Mucosa of rectum (tissue), 2 donors: ENCODE data around the gene RPL32.
"Not testable (repeated sequence)": the region's sequence is repeated elsewhere in the genome, so short reads cannot be mapped to it uniquely, and the experiment has no call there.

Experiments
- H3K27ac ChIP-seq, 2 donors: one replicate each; pipeline ENCODE4 v1.7.0; 2013; ENCODE audit warnings: inconsistent platforms in 2 of 2, low read depth in 2 of 2, low read length in 2 of 2
- H3K27me3 ChIP-seq, 2 donors: one replicate each; pipeline ENCODE4 v1.7.0; 2013; ENCODE audit warnings: low read length in 2 of 2; ENCODE audit not compliant: control insufficient read depth in 2 of 2, insufficient read depth in 2 of 2
- H3K36me3 ChIP-seq, 2 donors: one replicate each; pipeline ENCODE4 v1.7.0; 2013; ENCODE audit warnings: low read length in 2 of 2; ENCODE audit not compliant: control insufficient read depth in 2 of 2, insufficient read depth in 2 of 2
- H3K4me1 ChIP-seq, 2 donors: one replicate each; pipeline ENCODE4 v1.7.0; 2013; ENCODE audit warnings: low read length in 2 of 2, mild to moderate bottlenecking in 1 of 2; ENCODE audit not compliant: control insufficient read depth in 2 of 2, insufficient read depth in 2 of 2
- H3K4me3 ChIP-seq, 2 donors: one replicate each; pipeline ENCODE4 v1.7.0; 2013; ENCODE audit warnings: low read length in 2 of 2
- H3K9ac ChIP-seq, 2 donors: one replicate each; pipeline ENCODE4 v1.7.0; 2013; ENCODE audit warnings: low read length in 2 of 2, low read depth in 1 of 2, mild to moderate bottlenecking in 1 of 2
- H3K9me3 ChIP-seq, 2 donors: one replicate each; pipeline ENCODE4 v1.7.0; 2013; ENCODE audit warnings: low read length in 2 of 2; ENCODE audit not compliant: control insufficient read depth in 2 of 2
- donor health status: healthy.
- donor health status: Normal muscosa, but diverticular disease.

RPL32 gene

DNA sequence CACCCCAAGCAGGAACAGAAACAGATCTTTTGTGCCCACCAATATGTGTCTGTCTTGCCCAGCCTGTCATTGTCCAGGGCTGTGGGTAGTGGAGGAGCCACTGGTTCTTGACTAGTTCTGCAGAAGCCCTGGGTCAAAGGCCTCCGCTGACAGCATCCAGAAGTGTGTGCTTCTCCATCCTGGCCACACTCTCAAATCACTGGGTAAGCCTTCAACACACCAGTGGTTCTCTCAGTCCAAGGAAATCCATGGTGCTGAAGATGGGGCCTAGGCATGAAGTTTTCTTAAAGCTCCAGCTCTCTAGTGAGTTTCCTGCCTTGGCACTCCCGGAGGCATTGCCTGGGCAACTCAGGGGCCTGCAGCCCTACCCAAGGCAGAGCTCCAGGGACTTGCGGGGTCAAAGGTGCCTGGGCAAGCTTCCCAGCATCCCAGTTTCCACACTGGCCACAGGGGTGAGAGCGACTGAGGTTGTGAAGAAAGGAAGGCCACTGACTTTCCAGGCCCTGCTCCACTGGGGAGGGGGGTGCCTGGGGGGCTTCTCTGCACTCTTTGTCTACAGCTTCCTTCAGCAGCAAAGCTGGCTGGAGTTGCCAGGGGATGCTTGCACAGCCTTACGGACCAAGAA is 37.9 kb upstream of the RPL32 start:
- Histone ChIP-seq H3K36me3 (no peaks in the 10 kb centered on the region), H3K4me3 (no peak overlapping the region), H3K9ac (no peak overlapping the region), H3K27me3 (peaks cover 0 to 4% of the 10 kb centered on the region in 2 donors), H3K9me3 (no peaks in the 10 kb centered on the region), H3K27ac (no peak overlapping the region), H3K4me1 (no peaks in the 10 kb centered on the region)

DNA sequence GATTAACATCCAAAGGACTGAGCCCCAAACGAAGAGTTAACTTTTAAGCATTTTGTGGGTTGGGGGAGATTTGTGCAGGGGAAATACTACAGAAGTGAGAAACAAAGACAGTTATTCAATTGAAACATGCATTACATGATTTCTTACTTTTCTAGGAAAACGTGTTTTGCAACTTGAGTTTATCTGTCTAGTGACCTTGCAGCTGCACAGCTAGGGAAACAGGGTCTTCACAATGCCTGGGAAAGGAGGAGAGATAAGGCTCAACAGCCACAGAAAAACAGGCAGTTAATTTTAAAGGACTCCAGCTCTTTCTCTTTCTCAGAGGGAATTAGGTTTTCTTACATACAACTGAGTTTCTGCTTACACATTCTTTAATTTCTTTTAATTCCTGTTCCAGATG is 37.4 kb upstream of the RPL32 start:
- H3K27me3 ChIP-seq, H3K27ac ChIP-seq, H3K4me3 ChIP-seq, H3K9ac ChIP-seq, H3K9me3 ChIP-seq, H3K36me3 ChIP-seq, H3K4me1 ChIP-seq: not testable (repeated sequence)

- Histone ChIP-seq H3K4me1 (no peaks in the 10 kb centered on the region), H3K9me3 (no peaks in the 10 kb centered on the region), H3K4me3 (no peak overlapping the region), H3K27ac (no peak overlapping the region), H3K9ac (no peak overlapping the region), H3K27me3 (no peaks in the 10 kb centered on the region), H3K36me3 (no peaks in the 10 kb centered on the region)
Measured at GRCh38 chr3:12878141-12878574, 36.8 kb upstream of the RPL32 start.

DNA sequence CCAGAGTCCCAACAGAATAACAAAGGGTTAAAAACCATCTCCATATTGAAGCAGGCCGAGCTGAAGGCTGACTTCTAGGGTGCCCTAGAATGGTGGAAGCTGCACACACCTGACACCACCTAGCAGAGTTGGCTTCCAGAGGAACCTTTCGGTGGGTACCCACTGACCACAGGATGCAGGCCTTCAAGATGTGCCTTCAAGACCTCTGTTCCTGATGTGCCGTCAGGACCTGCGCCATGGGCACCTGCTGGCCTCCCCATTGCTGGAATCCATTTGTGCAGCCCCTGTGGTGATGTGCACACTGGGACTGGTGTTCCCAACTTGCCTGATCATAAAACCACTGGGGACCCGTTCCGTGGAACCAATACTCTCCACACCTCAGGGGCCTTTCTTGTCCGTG is 35.7 kb upstream of the RPL32 start:
- H3K9me3 ChIP-seq: no peaks in the 10 kb centered on the region
- H3K4me1 ChIP-seq: no peaks in the 10 kb centered on the region
- H3K27me3 ChIP-seq: no peaks in the 10 kb centered on the region
- H3K9ac ChIP-seq: no peak overlapping the region
- no peak overlapping the region for H3K27ac ChIP-seq
- no peak overlapping the region for H3K4me3 ChIP-seq
- no peaks in the 10 kb centered on the region for H3K36me3 ChIP-seq

GRCh38 chr3:12875857-12876836 is 34.8 kb upstream of the RPL32 start:
- Histone ChIP-seq H3K27ac (no peak overlapping the region), H3K4me3 (no peak overlapping the region), H3K27me3 (no peaks in the 10 kb centered on the region), H3K4me1 (no peaks in the 10 kb centered on the region), H3K36me3 (no peaks in the 10 kb centered on the region), H3K9ac (no peak overlapping the region), H3K9me3 (no peaks in the 10 kb centered on the region)

GRCh38 chr3:12871404-12871983 is 30.1 kb upstream of the RPL32 start:
- no peak overlapping the region for H3K9ac ChIP-seq
- H3K4me1 ChIP-seq: peaks cover 2 to 8% of the 10 kb centered on the region in 2 donors
- H3K27ac ChIP-seq: no peak overlapping the region
- no peaks in the 10 kb centered on the region for H3K36me3 ChIP-seq
- no peaks in the 10 kb centered on the region for H3K27me3 ChIP-seq
- H3K4me3 ChIP-seq: no peak overlapping the region
- no peaks in the 10 kb centered on the region for H3K9me3 ChIP-seq

DNA sequence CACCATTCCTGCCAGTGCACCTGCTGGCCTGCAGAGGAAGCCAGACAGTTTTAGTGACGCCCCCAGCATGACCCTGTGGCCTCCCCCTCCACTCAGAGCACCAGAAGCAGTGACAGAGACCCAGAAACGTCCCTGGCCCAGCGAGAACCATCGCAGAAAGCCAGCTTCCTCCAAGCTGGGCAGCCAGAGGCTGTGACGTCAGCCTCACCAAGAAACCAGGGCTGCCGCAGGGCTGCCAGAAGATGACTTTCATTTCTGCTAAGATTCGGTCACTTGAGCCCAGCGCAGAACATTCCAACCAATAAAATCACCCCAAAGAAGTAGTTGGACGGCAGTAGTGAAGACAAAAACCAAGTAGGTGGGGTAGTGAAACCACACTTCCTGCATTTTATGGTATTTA is 29.6 kb upstream of the RPL32 start:
- no peaks in the 10 kb centered on the region for H3K36me3 ChIP-seq
- H3K9me3 ChIP-seq: no peaks in the 10 kb centered on the region
- no peak overlapping the region for H3K4me3 ChIP-seq
- H3K4me1 ChIP-seq: peaks cover 2 to 8% of the 10 kb centered on the region in 2 donors
- no peak overlapping the region for H3K27ac ChIP-seq
- no peak overlapping the region for H3K9ac ChIP-seq
- H3K27me3 ChIP-seq: no peaks in the 10 kb centered on the region

DNA sequence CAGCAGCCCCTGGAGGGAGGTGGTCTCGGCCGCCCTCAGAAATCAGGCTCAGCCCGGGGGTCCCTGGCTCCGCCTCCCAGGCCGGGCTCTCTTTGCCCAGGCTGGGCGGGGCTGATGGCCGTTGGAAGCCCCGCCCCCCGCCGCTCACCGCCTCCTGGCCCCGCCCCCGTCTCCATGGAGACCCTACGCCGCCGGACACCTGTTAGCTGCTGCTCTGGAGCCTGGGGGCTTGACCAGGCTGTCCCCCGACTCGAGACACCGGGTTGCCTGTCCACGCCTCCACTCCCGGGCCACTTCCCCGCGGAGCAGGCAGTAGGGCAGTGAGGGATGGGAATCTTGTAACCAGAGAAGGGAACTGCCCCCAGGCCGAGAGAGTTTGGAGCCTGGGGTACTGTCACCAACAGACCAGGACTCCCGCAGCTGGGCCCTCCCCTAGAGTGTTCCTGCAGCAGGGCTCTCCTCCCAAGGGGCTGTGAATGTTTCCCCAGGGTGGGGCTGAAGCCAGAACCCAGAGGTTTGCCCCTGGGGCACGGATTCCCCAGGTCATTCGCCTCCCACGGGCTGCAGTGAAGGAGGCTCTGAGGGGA is 27.8 kb upstream of the RPL32 start:
- no peaks in the 10 kb centered on the region for H3K36me3 ChIP-seq
- H3K9me3 ChIP-seq: peaks cover 0 to 3% of the 10 kb centered on the region in 2 donors
- no peaks in the 10 kb centered on the region for H3K27me3 ChIP-seq
- H3K4me3 ChIP-seq: no peak overlapping the region
- no peak overlapping the region for H3K9ac ChIP-seq
- H3K4me1 ChIP-seq: peaks cover 2 to 8% of the 10 kb centered on the region in 2 donors
- H3K27ac ChIP-seq: no peak overlapping the region

DNA sequence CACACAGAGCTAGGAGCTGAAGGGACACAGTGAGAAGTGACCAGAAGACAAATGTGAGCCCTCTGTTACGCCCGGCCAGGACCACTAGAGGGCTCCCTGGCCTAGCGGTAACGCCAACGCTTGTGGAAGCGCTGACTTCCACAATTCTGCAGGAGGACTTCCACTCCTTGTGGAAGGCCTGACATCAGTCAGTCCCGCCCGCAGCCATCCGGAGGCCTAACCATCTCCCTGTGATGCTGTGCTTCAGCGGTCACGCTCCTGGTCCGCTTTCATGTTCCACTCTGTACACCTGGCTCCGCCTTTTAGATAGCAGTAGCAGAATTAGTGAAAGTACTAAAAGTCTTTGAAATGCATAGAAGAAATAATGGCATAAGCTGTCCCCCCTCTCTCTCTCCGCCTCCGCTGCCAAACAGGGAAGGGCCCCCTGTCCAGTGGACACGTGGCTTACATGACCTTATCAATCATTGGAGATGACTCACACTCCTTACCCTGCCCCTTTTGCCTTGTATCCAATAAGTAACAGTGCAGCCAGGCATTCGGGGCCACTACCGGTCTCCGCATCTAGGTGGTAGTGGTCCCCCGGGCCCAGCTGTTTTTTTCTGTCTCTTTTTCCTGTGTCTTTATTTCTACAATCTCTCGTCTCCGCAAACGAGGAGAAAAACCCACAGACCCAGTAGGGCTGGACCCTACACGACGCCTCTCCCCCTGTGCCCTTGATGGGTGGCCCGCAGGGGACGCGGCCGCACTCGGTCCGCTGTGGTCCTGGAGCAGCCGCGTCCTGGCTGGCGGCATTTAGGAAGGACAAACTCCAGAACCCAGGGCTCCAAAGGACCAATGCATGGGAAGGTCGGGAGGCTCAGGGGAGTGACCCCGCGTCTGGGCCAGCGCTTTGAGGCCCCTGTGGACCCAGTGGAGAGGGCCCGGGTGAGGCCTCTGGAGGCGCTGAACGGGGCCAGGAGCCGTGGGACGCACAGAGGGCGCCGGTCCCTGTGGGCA is 27.0 kb upstream of the RPL32 start:
- H3K9me3 ChIP-seq: peaks cover 0 to 3% of the 10 kb centered on the region in 2 donors
- H3K27me3 ChIP-seq: no peaks in the 10 kb centered on the region
- H3K27ac ChIP-seq: no peak overlapping the region
- peak overlapping the region in 1 of 2 donors; percentile 41 for H3K4me3 ChIP-seq
- H3K9ac ChIP-seq: no peak overlapping the region
- peaks cover 2 to 8% of the 10 kb centered on the region in 2 donors for H3K4me1 ChIP-seq
- no peaks in the 10 kb centered on the region for H3K36me3 ChIP-seq
